Breast epithelium (tissue), 4 donors: ENCODE results near the gene NXPE4. TPM values are rescaled to one million over a fixed set of nuclear protein-coding genes. Genes with fewer than 3 reads are reported as not detected.
"Not testable (repeated sequence)": the region's sequence is repeated elsewhere in the genome, so short reads cannot be mapped to it uniquely, and the experiment has no call there.

Experiments
- DNase-seq, 2 donors: peaks; one replicate each; pipeline ENCODE4 v3.0.0-alpha.2; 2019; ENCODE audit warnings: low spot score in 2 of 2
- H3K27ac ChIP-seq, 2 donors: fragments of 200-600 bp; sonication (generic) in 1 of 2; one replicate each; pipeline ENCODE4 v1.5.1; 2016 to 2019; ENCODE audit warnings: mild to moderate bottlenecking in 1 of 2
- H3K27me3 ChIP-seq, 2 donors: fragments of 200-600 bp; sonication (generic) in 1 of 2; one replicate each; pipeline versions ENCODE4 v1.5.1 to v1.6.0; 2017 to 2019; ENCODE audit warnings: control low read depth in 1 of 2, mild to moderate bottlenecking in 1 of 2
- H3K36me3 ChIP-seq: fragments of 200-600 bp; one replicate; pipeline ENCODE4 v1.5.1; 2019
- H3K4me1 ChIP-seq, 2 donors: fragments of 200-600 bp; sonication (generic); one replicate each; pipeline ENCODE4 v1.5.1; 2016 to 2019; ENCODE audit warnings: control low read depth in 1 of 2
- H3K4me3 ChIP-seq, 3 donors: fragments of 200-600 bp; sonication (generic); 1 replicate in 2 of 3; 2 replicates in 1 of 3; pipeline ENCODE4 v1.5.1; 2016 to 2019; ENCODE audit warnings: mild to moderate bottlenecking in 3 of 3, moderate library complexity in 2 of 3
- H3K9me3 ChIP-seq, 2 donors: fragments of 200-600 bp; sonication (generic) in 1 of 2; one replicate each; pipeline ENCODE4 v1.5.1; 2016 to 2019; ENCODE audit warnings: control low read depth in 1 of 2
- POLR2A ChIP-seq: fragments of 450-650 bp; IDR thresholded peaks from one replicate; pipeline ENCODE4 v1.6.1; 2016; ENCODE audit warnings: antibody characterized with exemption, mild to moderate bottlenecking, moderate library complexity
- POLR2AphosphoS5 ChIP-seq, 3 donors: sonication (generic); formaldehyde crosslinking; IDR thresholded peaks; one replicate each; pipeline ENCODE4 v1.6.1; 2017; ENCODE audit warnings: antibody characterized with exemption in 3 of 3
- intact Hi-C: fragments of 100-400 bp; cut with DNase I; formaldehyde crosslinking; loops from one replicate; pipeline ENCODE4 v1.15.1; 2023; ENCODE audit warnings: low total_unique reads
- total RNA-seq, 3 donors: library from RNA; depleted of rRNA; stranded (reverse); fragments of >200 nt; gene quantifications; one replicate each; pipeline ENCODE4 v1.1.0, GENCODE V29; 2016
- TF ChIP-seq, protein P1 (sequence below), 3 donors: fragments of 450-650 bp; IDR thresholded peaks; one replicate each; pipeline ENCODE4 v1.5.1; 2016 to 2017; ENCODE audit warnings: antibody characterized with exemption in 3 of 3, mild to moderate bottlenecking in 3 of 3, moderate library complexity in 3 of 3

Gene NXPE4
- under 1 TPM in 2 of 3 donors, not detected in 1; 0.29 to 0.66 TPM for total RNA-seq

- no peak for DNase-seq
- H3K9me3 ChIP-seq = no peaks in the 10 kb centered on the region
- no peak for TF ChIP-seq POLR2AphosphoS5 (IDR thresholded peaks at IDR 0.05)
- TF ChIP-seq, protein P1, sequence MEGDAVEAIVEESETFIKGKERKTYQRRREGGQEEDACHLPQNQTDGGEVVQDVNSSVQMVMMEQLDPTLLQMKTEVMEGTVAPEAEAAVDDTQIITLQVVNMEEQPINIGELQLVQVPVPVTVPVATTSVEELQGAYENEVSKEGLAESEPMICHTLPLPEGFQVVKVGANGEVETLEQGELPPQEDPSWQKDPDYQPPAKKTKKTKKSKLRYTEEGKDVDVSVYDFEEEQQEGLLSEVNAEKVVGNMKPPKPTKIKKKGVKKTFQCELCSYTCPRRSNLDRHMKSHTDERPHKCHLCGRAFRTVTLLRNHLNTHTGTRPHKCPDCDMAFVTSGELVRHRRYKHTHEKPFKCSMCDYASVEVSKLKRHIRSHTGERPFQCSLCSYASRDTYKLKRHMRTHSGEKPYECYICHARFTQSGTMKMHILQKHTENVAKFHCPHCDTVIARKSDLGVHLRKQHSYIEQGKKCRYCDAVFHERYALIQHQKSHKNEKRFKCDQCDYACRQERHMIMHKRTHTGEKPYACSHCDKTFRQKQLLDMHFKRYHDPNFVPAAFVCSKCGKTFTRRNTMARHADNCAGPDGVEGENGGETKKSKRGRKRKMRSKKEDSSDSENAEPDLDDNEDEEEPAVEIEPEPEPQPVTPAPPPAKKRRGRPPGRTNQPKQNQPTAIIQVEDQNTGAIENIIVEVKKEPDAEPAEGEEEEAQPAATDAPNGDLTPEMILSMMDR (IDR thresholded peaks at IDR 0.05) = no peak
- TF ChIP-seq POLR2A = no peak
- no peaks in the 10 kb centered on the region for H3K36me3 ChIP-seq
- H3K4me3 ChIP-seq = no peak within 1 kb of the TSS
- no peak within 1 kb of the TSS for H3K27ac ChIP-seq
- intact Hi-C loops = no loop called here
- H3K27me3 ChIP-seq = no peaks in the 10 kb centered on the region
- H3K4me1 ChIP-seq = no peaks in the 10 kb centered on the region
Observed at GRCh38 chr11:114595571-114595970, at the start of gene NXPE4. Gene NXPE4 (minus strand): TSS chr11:114595786. CDS start chr11:114594759, 1,027 bp downstream.

GRCh38 chr11:114639440-114639839 is 43.9 kb upstream of the NXPE4 start:
- H3K36me3 ChIP-seq, H3K4me3 ChIP-seq, H3K27me3 ChIP-seq, H3K4me1 ChIP-seq, H3K9me3 ChIP-seq, intact Hi-C loops, H3K27ac ChIP-seq, DNase-seq: not testable (repeated sequence)

GRCh38 chr11:114631445-114631965 is 35.9 kb upstream of the NXPE4 start:
- DNase-seq, H3K4me3 ChIP-seq, H3K36me3 ChIP-seq, H3K9me3 ChIP-seq, H3K27ac ChIP-seq, H3K4me1 ChIP-seq, intact Hi-C loops, H3K27me3 ChIP-seq: not testable (repeated sequence)

DNA sequence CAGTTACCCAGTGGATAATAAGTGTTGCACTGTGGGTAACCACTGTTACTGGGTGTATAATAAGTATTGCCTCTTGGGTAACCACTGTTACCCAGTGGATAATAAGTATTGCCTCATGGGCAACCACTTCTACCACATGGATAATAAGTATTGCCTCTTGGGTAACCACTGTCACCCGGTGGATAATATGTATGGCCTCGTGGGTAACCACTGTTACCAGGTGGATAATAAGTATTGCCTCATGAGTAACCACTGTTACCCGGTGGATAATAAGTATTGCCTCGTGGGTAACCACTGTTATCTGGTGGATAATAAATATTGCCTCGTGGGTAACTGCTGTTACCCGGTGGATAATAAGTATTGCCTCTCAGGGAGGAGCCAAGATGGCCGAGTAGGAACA is 29.7 kb upstream of the NXPE4 start:
- intact Hi-C loops = no loop called here
- Histone ChIP-seq H3K27ac (no peak overlapping the region), H3K36me3 (no peaks in the 10 kb centered on the region), H3K9me3 (no peaks in the 10 kb centered on the region), H3K4me3 (no peak overlapping the region), H3K4me1 (no peaks in the 10 kb centered on the region), H3K27me3 (no peaks in the 10 kb centered on the region)
- TF ChIP-seq, protein P1 (IDR thresholded peaks at IDR 0.05) = no peak
- TF ChIP-seq POLR2AphosphoS5 (IDR thresholded peaks at IDR 0.05) (no peak), POLR2A (no peak)
- DNase-seq = no peak

- Histone ChIP-seq H3K27me3 (no peaks in the 10 kb centered on the region), H3K4me3 (no peak overlapping the region), H3K27ac (no peak overlapping the region), H3K4me1 (no peaks in the 10 kb centered on the region), H3K9me3 (no peaks in the 10 kb centered on the region), H3K36me3 (no peaks in the 10 kb centered on the region)
- intact Hi-C loops = no loop called here
- no peak for TF ChIP-seq POLR2A
- TF ChIP-seq POLR2AphosphoS5 (IDR thresholded peaks at IDR 0.05) = no peak
- TF ChIP-seq, protein P1 (IDR thresholded peaks at IDR 0.05) = no peak
- DNase-seq = no peak
Observed at GRCh38 chr11:114624455-114625207, 29.0 kb upstream of the NXPE4 start.

DNA sequence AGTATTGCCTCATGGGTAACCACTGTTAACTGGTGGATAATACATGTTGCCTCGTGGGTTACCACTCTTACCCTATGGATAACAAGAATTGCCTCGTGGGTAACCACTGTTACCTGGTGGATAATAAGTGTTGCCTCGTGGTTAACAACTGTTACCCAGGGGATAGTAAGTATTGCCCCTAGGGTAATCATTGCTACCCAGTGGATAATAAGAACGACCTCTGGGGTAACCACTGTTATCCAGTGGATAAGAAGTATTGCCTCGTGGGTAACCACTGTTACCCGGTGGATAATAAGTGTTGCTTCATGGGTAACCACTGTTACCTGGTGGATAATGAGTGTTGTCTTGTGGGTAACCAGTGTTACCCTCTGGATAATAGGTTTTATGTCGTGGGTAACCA is 28.1 kb upstream of the NXPE4 start:
- no peak for TF ChIP-seq POLR2A
- TF ChIP-seq POLR2AphosphoS5 (IDR thresholded peaks at IDR 0.05) = no peak
- TF ChIP-seq, protein P1 (IDR thresholded peaks at IDR 0.05) = no peak
- Histone ChIP-seq H3K4me3 (no peak overlapping the region), H3K9me3 (no peaks in the 10 kb centered on the region), H3K36me3 (no peaks in the 10 kb centered on the region), H3K4me1 (no peaks in the 10 kb centered on the region), H3K27ac (no peak overlapping the region), H3K27me3 (no peaks in the 10 kb centered on the region)
- intact Hi-C loops = no loop called here
- DNase-seq = no peak
